ENCODE results near the gene COMT.

COMT gene

DNA sequence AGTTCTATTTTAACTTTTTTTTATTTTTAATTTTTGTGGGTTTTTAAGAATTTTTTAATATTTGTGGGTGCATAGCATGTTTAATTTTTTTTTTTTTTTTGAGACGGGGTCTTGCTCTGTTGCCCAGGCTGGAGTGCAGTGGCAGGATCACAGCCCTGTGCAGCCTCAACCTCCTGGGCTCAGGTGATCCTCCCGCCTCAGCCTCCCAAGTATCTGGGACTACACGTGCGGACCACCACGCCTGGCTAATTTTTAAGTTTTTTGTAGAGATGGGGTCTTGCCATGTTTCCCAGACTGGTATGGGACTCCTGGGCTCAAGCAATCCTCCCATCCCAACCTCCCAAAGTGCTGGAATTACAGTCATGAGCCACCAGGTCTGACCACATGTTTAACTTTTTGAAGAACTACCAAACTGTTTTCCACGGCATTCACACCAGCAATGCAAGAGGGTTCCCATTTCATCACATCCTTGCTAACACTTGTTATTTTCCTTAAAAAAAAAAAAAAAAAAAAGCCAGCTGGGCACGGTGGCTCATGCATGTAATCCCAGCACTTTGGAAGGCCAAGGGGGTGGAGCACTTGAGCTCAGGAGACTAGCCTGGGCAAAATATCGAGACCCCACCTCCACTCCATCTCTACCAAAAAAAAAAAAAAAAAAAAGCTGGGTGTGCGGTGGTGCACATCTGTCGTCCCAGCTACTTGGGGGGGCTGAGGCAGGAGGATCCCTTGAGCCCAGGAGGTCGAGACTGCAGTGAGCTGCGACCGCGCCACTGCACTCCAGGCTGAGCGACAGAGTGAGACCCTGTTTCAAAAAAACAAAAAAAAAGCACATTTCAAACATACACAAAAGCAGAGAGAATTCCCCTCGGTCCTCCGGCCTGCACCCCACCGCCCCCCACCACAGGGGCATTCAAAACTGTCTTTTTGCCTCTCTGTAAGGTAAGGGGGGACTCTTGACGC lies 16.8 kb downstream of the COMT start:
- DNase-seq (ENCODE audit: low read depth): no peak

DNA sequence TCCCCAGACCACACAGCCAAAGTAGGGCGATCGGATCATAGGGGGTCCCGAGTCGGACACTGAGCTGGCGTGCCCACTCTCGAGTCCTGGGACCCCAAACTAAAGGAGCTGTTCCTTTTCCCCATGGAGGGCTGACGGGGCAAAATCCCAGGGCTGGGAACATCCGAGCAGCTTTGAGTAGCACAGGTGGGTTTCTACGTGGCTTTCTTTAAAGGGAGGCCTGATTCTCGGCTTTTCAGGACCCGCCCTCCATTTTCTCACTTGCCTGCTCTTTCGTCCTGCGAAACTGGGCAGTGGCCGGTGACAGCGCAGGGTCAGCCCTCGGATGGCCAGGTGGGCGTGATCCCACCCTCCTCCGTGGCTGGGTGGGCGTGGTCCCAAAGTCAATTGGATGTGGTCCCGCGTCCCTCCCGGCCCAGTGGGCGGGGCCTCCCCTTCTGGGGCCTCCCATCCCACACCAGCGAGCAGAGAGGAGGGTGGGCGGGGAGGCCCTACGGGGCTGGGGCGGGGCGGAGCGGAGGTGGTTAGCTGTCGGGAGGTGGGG lies 17.5 kb downstream of the COMT start:
- no peak for DNase-seq (ENCODE audit: low read depth)

DNA sequence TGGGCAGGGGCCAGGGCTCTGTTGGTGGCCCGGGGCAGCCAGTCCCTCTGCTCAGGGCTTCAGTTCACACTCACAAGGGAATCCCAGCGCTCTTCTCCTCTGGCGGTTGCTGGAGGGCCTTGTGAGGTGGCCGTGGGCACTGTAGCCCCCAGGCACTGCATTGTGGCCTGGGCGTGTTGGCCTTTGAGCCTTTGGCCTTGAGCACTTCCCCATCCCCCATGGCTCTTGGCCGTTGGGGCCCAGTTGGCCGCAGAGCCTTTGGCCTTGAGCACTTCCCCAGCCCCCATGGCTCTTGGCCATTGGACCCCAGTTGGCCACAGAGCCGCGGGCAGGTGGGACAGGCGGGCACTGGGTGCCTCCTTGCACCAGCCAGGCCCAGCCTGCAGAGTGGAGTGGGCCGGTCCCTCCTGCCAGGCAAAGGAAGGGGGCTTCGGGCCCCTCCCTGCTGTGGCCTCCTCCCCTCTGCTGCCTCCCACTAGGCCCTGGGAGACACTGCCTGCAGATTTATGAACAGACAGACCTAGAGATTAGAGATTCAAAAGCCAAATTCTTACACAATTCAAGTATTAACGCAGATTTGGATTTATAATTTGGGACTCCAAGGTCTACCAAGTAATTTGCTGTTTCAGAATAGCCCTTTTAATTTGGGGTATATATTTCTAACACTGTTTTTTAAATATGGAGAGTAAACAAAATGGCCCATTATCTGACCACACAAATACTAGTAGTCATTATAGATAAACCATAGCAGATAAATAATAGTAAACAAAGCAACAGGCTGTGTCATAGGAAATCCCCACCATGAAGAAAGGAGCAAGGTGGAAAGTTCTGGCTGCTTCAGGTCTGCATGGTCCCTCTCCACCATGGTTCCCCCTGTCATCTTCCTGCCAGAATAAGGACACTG lies 18.3 kb downstream of the COMT start:
- DNase-seq (ENCODE audit: low read depth): no peak

DNA sequence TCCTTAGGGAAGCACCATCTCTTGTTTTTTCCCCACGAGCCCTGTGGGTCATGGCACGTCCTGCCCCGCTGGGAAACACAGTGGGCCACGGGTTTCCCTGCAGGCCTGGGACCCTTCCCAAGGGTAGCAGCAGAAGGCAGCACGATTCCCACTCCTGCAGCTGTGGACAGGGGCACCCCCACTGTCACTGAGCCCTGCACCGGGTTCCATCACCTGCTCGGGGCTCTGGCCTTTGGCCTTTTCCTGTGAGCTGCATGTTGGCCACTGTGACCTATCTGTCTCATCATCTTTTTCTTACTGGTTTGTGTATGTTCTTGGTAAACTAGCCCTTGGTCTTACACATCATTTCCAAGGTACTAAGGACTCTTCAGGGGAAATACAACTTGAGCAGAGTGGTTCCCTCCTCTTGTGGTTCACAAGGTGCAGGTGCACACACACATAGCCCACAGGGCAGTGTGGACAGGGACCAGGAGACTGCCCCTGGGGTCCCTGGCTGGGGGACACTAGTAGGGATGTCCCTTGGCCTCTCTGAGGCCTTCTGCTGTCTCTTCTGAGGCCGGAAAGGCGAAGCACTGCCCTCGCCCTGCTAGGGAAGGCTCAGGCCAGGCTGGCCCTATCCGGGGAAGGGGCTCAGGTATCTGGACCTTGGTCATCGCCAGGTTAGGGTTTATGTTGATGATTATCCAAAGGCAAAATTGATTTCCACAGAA lies 19.1 kb downstream of the COMT start:
- DNase-seq (ENCODE audit: low read depth): no peak

DNA sequence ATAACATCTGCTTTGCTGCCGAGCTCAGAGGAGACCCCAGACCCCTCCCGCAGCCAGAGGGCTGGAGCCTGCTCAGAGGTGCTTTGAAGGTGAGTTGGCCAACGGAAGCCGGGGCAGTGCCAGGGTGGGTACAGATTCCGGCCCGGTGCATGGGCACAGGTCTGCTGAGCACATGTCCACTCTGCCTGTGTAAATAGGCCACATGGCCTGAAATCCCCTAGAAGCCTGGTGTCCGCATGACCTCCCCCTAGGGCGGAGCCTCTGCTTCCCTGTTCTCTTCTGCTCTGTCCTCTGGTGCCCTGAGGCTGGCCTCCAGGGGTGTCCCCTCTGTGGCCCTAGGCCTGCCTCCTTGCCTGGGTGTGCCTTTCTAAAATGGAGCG lies 19.6 kb downstream of the COMT start:
- DNase-seq (ENCODE audit: low read depth): no peak

DNA sequence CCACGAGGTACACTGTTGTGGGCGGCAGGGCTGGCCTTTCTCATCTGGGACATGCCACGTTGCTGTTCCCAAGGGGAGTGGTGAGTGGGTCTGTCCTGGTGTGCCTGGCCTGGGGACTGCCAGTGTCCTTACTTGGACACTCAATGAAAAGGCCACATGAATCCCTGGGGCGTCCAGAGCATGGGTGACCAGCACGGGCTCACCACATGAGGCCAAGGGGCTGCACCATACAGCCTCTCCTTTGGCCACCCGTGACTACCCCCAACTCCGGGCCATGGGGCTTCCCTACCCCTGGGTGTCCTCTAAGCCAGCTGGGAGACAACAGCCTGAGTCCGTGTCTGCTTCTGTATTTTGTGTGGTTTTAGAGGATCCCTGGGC lies 20.3 kb downstream of the COMT start:
- no peak for DNase-seq (ENCODE audit: low read depth)

DNA sequence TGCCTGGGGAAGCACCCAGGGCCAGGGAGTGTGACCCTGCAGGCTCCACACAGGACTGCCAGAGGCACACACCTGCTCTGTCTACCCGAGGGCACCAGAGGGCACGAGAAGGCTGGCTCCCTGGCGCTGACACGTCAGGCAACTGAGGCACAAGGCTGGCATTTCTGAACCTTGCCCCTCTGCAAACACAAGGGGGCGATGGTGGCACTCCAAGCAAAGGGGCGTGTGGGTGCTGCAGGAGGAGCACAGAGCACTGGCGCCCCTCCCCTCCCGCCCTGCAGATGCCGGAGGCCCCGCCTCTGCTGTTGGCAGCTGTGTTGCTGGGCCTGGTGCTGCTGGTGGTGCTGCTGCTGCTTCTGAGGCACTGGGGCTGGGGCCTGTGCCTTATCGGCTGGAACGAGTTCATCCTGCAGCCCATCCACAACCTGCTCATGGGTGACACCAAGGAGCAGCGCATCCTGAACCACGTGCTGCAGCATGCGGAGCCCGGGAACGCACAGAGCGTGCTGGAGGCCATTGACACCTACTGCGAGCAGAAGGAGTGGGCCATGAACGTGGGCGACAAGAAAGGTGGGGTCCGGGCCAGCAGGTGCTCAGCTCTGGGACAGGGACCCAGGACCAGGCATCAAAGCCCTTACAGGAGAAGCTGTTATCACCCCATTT lies 20.8 kb downstream of the COMT start:
- peak; percentile 57 for DNase-seq (ENCODE audit: low read depth)

DNA sequence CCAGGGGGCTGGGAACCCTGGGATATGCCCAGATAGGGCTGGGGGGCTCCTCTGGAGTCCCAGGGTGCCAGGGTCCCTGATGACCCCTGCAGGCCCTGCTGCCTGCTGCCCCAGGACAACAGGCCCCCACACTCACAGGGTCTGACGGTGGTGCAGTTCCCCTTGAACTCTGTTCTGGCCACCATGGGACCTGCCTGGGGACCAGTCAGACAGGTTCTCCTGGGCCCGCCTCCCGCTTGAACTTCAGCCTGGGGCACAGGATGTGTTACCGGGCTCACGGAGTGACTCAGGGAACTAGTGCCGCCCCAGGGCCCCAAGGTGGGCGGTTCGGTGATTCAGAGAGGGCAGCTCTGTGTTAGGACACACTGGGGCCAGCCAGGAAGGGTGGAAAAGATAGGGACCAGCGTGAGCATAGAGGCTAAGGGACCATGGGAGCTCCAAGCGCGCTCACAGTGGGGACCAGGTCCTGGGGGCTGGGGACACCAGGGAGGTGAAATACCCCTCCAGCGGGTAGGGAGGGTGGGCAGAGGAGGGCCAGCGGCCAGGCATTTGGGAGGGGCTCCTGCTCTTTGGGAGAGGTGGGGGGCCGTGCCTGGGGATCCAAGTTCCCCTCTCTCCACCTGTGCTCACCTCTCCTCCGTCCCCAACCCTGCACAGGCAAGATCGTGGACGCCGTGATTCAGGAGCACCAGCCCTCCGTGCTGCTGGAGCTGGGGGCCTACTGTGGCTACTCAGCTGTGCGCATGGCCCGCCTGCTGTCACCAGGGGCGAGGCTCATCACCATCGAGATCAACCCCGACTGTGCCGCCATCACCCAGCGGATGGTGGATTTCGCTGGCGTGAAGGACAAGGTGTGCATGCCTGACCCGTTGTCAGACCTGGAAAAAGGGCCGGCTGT lies 21.6 kb downstream of the COMT start:
- no peak for DNase-seq (ENCODE audit: low read depth)

DNA sequence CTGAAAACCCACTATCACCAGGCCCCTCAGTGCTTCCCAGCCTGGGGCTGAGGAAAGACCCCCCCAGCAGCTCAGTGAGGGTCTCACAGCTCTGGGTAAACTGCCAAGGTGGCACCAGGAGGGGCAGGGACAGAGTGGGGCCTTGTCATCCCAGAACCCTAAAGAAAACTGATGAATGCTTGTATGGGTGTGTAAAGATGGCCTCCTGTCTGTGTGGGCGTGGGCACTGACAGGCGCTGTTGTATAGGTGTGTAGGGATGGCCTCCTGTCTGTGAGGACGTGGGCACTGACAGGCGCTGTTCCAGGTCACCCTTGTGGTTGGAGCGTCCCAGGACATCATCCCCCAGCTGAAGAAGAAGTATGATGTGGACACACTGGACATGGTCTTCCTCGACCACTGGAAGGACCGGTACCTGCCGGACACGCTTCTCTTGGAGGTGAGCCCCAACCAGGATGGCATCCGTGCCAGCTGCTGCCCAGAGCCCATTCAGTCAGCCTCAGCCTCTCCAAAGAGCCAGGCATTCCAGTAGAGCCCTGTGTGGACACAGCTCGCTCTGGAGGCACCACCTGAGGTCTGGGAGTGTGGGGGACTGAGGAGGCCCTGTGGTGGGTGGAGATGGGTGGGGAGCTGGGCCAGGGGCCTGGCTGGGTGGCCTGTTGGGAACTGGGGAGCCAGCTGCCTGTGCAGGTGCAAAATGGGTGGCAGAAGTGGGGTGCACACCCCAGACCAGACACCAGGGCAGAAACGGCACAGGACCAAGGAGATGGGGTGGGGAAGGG lies 22.5 kb downstream of the COMT start:
- DNase-seq (ENCODE audit: low read depth): no peak

DNA sequence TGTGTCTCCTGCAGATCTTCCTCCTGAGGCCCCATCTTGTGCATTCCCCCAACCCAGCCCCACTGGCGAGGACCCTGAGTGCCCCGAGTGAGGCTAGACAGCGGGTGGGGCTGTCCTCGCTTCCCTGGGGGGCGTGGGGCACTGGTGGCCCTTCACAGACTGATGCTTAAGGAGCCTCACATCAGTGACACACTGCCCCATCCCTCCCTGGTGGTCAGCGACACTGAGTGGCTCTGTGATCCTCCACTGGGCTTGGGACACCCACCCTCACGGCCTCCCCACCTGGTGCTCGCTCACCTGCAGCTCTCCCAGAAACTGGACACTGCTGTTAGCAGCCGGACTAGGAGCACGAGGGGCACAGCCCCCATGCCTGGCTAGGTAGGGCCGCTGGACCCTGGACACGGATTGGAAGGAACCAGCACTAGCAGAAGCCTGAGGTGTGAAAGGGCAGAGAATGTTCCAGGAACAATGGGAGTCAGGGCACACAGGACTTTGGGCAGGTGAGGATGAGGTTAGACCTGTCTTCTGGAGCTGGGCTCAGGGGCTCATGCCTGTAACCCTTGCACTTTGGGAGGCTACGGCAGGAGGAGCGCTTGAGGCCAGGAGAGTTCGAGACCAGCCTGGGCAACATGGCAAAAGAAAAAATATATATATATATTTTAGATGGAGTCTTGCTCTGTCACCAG lies 23.3 kb downstream of the COMT start:
- no peak for DNase-seq (ENCODE audit: low read depth)

DNA sequence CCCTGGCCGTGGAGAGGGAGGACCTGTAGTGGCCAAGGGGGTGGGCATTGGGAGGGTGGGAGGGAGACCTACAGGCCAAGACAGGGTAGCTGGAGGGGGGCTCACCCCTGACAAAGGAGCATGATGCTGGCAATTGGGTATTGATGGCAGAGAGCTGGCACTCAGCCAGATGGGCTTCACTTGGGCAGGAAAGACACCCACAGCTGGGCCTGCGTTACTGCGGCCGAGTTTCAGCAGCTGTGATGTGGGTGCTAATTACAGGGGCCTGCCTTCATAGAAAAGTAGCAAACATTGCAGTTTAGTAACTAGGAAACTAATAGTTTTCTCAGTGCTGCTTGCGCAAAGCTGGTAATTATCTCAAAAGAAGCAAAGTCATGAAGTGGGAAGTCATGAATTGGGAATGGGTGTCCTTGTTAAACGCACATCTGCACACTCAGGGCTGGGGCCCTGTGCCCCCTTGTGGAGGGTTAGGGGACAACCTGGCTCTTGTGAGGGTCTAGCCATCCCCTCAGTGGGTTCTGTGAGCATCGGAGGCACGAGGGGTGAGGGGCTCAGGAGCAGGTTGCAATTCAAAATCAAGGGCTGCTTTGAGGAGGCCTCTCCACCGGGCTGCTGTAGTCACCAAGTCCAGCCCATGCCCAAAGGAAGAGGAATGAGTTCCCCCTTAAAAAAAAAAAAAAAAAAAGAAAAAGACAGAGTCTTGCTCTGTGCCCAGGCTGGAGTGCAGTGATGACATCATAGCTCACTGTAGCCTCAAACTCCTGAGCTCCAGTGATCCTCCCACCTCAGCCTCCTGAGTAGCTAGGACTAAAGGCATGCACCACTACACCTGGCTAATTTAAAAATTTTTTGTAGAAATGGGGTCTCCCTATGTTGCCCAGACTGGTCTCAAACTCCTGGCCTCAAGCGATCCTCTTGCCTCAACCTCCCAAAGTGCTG lies 24.5 kb downstream of the COMT start:
- DNase-seq (ENCODE audit: low read depth): no peak

DNA sequence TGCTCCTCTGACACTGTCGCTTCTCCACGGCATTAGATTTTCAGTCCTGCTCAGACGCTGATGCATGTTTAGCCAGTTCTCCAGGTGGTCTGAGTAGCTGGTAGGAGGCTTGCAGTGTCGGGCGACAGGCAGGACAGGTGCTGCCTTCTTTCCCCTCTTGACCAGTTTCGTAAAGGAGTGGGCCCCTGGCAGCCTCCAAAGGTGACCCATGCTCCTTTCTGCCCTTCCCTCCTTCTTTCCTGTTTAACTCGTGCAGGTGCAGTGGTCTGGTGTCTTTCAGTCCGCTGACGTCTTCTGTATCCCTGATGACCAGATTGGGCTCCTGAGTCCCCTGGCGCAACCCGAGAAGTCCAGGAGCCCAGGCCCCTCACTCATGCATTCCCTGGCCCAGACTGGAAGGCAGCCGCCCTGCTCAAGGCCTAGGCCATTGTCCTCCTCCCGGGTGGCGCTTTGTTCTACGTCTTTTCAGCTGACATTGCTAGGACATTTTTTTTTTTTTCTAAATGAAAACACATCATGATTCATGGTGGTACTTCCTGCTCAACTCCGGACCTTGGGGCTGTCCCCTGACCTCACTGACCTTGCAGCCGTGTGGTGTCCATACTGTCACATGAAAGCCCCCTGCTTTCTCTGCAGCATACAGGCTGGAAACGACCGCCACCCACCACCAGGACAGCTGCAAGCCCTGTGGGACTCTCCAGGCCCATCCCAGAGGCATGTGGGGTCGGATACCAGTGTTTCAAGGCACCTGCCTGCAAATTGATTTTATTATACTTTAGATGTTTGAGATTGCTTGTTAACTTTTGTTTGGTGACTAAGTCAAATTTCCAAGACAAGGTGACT lies 25.6 kb downstream of the COMT start:
- DNase-seq (ENCODE audit: low read depth): no peak

DNA sequence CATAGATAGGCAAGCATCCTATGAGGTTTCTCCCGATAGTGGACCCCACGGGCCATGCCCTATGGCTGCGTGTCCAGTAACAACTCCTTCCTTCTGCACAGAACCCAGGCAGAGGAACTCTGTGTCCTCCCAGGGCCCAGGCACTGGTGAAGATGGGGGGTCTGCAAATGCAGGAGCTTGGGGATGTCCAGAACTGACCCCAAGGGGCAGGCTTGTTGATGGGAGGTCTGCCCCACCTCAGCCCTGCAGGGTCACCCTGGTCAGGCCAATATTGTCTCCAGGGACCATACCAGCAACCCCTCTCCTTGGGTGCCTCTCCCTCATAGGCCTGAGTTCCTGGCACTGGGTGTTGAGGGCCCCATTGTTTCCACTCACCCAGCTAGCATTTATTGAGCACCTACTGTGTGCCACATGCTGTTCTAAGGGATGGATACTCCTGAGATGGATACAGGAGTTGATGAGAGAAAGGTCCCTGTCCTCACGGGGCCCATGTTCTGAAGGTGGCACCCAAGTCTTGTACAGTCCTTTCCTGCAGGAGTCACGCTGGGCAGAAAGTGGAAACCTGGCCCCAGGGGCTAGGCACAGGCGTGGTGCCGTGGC lies 26.4 kb downstream of the COMT start:
- no peak for DNase-seq (ENCODE audit: low read depth)

DNA sequence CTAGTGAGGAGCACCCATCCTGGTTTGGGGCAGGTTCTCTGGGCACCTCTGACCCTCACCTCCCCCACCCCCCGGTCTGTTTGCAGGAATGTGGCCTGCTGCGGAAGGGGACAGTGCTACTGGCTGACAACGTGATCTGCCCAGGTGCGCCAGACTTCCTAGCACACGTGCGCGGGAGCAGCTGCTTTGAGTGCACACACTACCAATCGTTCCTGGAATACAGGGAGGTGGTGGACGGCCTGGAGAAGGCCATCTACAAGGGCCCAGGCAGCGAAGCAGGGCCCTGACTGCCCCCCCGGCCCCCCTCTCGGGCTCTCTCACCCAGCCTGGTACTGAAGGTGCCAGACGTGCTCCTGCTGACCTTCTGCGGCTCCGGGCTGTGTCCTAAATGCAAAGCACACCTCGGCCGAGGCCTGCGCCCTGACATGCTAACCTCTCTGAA lies 26.9 kb downstream of the COMT start:
- no peak for DNase-seq (ENCODE audit: low read depth)

DNA sequence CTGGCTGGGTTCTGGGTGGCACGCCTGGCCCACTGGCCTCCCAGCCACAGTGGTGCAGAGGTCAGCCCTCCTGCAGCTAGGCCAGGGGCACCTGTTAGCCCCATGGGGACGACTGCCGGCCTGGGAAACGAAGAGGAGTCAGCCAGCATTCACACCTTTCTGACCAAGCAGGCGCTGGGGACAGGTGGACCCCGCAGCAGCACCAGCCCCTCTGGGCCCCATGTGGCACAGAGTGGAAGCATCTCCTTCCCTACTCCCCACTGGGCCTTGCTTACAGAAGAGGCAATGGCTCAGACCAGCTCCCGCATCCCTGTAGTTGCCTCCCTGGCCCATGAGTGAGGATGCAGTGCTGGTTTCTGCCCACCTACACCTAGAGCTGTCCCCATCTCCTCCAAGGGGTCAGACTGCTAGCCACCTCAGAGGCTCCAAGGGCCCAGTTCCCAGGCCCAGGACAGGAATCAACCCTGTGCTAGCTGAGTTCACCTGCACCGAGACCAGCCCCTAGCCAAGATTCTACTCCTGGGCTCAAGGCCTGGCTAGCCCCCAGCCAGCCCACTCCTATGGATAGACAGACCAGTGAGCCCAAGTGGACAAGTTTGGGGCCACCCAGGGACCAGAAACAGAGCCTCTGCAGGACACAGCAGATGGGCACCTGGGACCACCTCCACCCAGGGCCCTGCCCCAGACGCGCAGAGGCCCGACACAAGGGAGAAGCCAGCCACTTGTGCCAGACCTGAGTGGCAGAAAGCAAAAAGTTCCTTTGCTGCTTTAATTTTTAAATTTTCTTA lies 27.8 kb downstream of the COMT start:
- no peak for DNase-seq (ENCODE audit: low read depth)

DNA sequence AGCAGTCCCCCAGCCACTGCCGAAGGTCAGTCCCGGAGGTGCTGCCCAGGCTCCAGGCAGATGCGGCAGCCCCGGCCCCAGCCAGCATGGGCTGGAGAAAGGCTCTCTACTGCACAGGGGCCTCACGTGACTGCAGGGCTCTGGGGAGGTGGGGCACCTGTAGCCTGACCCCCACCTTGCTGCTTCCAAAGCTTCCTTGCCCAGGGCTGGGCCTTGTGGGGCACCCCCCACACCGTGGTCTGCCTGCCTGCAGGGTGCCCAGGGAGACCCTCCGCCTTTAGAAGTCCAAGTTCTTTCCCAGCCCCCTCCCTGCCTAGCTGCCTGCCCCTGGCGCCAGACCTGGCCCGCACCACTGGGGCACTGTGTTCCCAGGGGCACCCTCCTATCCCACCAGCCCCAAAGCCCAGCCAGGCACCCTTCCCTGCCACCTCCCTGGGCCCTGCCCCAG lies 28.5 kb downstream of the COMT start:
- no peak for DNase-seq (ENCODE audit: low read depth)

All from stimulated activated CD8-positive, alpha-beta memory T cell treated with anti-CD3 and anti-CD28 coated beads, Interleukin-4, amount 100 ng/mL, for 24 hours (primary cell).